GM19351 (cell line): ENCODE data around the gene RGS7.
"Not testable (repeated sequence)": the region's sequence is repeated elsewhere in the genome, so short reads cannot be mapped to it uniquely, and the experiment has no call there.

Source experiments
- ATAC-seq: cut with Tn5 transposase; IDR thresholded peaks from one replicate; pipeline ENCODE4 v1.9.1; 2021; ENCODE audit warnings: mild to moderate bottlenecking, moderate library complexity; ENCODE audit not compliant: unreplicated experiment

The RGS7 gene

GRCh38 chr1:241332037-241332409 lies 25.0 kb downstream of the RGS7 start:
- no peak for ATAC-seq

- ATAC-seq = peak; percentile 45
These were observed 25.5 kb downstream of the RGS7 start for GRCh38 chr1:241331328-241332036.

GRCh38 chr1:241330619-241331327 lies 26.2 kb downstream of the RGS7 start:
- peak; percentile 68 for ATAC-seq

GRCh38 chr1:241325456-241325855 lies 31.5 kb downstream of the RGS7 start:
- no peak for ATAC-seq

- no peak for ATAC-seq
These were observed 33.4 kb downstream of the RGS7 start for GRCh38 chr1:241323514-241324195.

- no peak for ATAC-seq
These were observed 39.3 kb downstream of the RGS7 start for GRCh38 chr1:241317676-241318075.

- no peak for ATAC-seq
These were observed 40.6 kb downstream of the RGS7 start for GRCh38 chr1:241316372-241316771.

- ATAC-seq = no peak
These were observed 45.8 kb downstream of the RGS7 start for GRCh38 chr1:241311056-241311746.

- ATAC-seq = no peak
These were observed 46.6 kb downstream of the RGS7 start for GRCh38 chr1:241310451-241310850.

- no peak for ATAC-seq
These were observed 47.4 kb downstream of the RGS7 start for GRCh38 chr1:241309651-241310050.

- ATAC-seq = no peak
These were observed 48.5 kb downstream of the RGS7 start for GRCh38 chr1:241308471-241308870.

GRCh38 chr1:241308011-241308410 lies 49.0 kb downstream of the RGS7 start:
- no peak for ATAC-seq

GRCh38 chr1:241306125-241306790 lies 50.7 kb downstream of the RGS7 start:
- ATAC-seq = no peak

- ATAC-seq = not testable (repeated sequence)
These were observed 55.0 kb downstream of the RGS7 start for GRCh38 chr1:241302024-241302423.

- ATAC-seq = no peak
These were observed 57.7 kb downstream of the RGS7 start for GRCh38 chr1:241299347-241299746.

- ATAC-seq = no peak
These were observed 64.0 kb downstream of the RGS7 start for GRCh38 chr1:241292973-241293372.

GRCh38 chr1:241291548-241291947 lies 65.5 kb downstream of the RGS7 start:
- ATAC-seq = not testable (repeated sequence)

GRCh38 chr1:241286486-241286885 lies 70.5 kb downstream of the RGS7 start:
- no peak for ATAC-seq

GRCh38 chr1:241276391-241276790 lies 80.6 kb downstream of the RGS7 start:
- ATAC-seq = no peak

GRCh38 chr1:241275981-241276380 lies 81.0 kb downstream of the RGS7 start:
- no peak for ATAC-seq

- ATAC-seq = no peak
These were observed 81.8 kb downstream of the RGS7 start for GRCh38 chr1:241275226-241275625.
